GM12878 (cell line): ENCODE measurements around the gene SPTBN1.

Experiments used
- EGR1 ChIP-seq, 2 experiments: IDR thresholded peaks; 1 replicate in 1 of 2; 2 replicates in 1 of 2; pipeline ENCODE4 v1.6.1; 2011 to 2012; ENCODE audit warnings: low read depth in 2 of 2, low read length in 2 of 2, borderline replicate concordance in 1 of 2, mild to moderate bottlenecking in 1 of 2, moderate library complexity in 1 of 2
- ETV6 ChIP-seq, 2 experiments: fragments of 450-650 bp in 1 of 2; IDR thresholded peaks in 1 of 2; conservative IDR thresholded peaks in 1 of 2; 2 replicates each; pipeline ENCODE4 v1.6.1; 2014; ENCODE audit warnings: antibody characterized with exemption in 1 of 2, borderline replicate concordance in 1 of 2, low read depth in 1 of 2, mild to moderate bottlenecking in 1 of 2, moderate library complexity in 1 of 2
- EZH2 ChIP-seq: IDR thresholded peaks from 2 replicates; pipeline ENCODE4 v1.6.1; 2012; ENCODE audit warnings: low read depth, mild to moderate bottlenecking, control low read depth, inconsistent platforms, low read length, borderline replicate concordance; ENCODE audit not compliant: control insufficient read depth
- HCFC1 ChIP-seq: fragments of 150-350 bp; IDR thresholded peaks from 2 replicates; pipeline ENCODE4 v1.6.1; 2014; ENCODE audit warnings: low read length
- HDAC2 ChIP-seq: fragments of 200-600 bp; sonication (generic); IDR thresholded peaks from 2 replicates; pipeline ENCODE4 v1.6.1; 2017
- TF ChIP-seq, protein P1 (sequence below): fragments of 450-650 bp; IDR thresholded peaks from 2 replicates; pipeline ENCODE4 v1.6.1; 2017; ENCODE audit warnings: low read depth, mild to moderate bottlenecking, moderate library complexity
- TF ChIP-seq, protein P2 (sequence below), 3 experiments: IDR thresholded peaks in 2 of 3; conservative IDR thresholded peaks in 1 of 3; 2 replicates each; pipeline ENCODE4 v1.5.1; 2011; ENCODE audit warnings: low read depth in 3 of 3, low read length in 3 of 3, mild to moderate bottlenecking in 3 of 3, control low read depth in 2 of 3, moderate library complexity in 2 of 3, inconsistent platforms in 1 of 3, mixed read lengths in 1 of 3; ENCODE audit not compliant: control insufficient read depth in 2 of 3, insufficient read depth in 1 of 3; ENCODE audit errors: extremely low read depth in 1 of 3
- TF ChIP-seq, protein P3 (sequence below): IDR thresholded peaks from 2 replicates; pipeline ENCODE4 v1.6.1; 2012; ENCODE audit warnings: low read depth, low read length, improper control_type of control experiment

DNA sequence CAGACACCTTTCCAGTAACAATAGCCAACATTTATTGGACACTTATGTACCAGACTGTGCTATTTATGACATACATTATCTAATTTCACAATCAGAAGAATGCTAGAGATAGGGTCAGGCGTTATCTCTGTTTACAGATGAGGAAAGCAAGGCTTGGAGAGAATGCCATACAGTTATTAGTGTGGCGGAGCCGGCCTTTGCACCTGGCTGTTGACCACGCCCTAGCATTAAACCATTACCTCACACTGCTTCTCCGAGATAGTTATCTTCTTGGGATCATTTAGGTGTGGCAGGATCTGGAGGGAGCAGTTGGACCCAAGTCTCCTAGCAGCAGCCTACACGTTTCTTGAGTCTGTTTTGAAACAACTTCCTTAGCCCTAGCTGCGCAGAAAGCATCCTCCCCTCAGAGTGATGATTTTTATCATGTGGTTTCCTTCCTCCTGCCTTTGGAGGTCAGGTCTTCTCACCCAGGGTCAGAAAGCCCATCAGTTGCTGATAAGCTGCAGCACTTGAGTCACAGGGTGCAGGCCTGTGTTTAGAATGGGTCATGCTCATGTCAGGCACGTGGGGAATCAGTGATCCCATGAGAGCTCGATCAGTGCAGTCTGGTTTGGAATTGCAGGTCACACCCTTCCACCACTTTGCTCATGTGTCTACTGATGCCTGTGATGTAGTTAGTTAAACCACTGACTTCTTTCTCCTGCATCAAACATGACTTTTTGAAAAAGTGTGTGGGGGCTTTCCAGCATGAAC is 118.2 kb downstream of the SPTBN1 start:
- TF ChIP-seq HDAC2 (no peak), EZH2 (no peak), ETV6 (conservative IDR thresholded peaks at IDR 0.05 in 1 of 2, IDR thresholded peaks at IDR 0.05 in 1 of 2; ENCODE audit: borderline replicate concordance in 1 of 2, low read depth in 1 of 2) (0 out of 4 replicates have a peak, but pooled peaks of 1 of the 2 experiments have one; percentile 24), EGR1 (IDR thresholded peaks at IDR 0.05; ENCODE audit: borderline replicate concordance in 1 of 2, low read depth in 2 of 2, low read length in 2 of 2) (no peak), HCFC1 (0 out of 2 replicates have a peak, but pooled peaks have one; percentile 21)
- TF ChIP-seq, protein P1, sequence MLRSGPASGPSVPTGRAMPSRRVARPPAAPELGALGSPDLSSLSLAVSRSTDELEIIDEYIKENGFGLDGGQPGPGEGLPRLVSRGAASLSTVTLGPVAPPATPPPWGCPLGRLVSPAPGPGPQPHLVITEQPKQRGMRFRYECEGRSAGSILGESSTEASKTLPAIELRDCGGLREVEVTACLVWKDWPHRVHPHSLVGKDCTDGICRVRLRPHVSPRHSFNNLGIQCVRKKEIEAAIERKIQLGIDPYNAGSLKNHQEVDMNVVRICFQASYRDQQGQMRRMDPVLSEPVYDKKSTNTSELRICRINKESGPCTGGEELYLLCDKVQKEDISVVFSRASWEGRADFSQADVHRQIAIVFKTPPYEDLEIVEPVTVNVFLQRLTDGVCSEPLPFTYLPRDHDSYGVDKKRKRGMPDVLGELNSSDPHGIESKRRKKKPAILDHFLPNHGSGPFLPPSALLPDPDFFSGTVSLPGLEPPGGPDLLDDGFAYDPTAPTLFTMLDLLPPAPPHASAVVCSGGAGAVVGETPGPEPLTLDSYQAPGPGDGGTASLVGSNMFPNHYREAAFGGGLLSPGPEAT, result peak; percentile 87
- TF ChIP-seq, protein P2, sequence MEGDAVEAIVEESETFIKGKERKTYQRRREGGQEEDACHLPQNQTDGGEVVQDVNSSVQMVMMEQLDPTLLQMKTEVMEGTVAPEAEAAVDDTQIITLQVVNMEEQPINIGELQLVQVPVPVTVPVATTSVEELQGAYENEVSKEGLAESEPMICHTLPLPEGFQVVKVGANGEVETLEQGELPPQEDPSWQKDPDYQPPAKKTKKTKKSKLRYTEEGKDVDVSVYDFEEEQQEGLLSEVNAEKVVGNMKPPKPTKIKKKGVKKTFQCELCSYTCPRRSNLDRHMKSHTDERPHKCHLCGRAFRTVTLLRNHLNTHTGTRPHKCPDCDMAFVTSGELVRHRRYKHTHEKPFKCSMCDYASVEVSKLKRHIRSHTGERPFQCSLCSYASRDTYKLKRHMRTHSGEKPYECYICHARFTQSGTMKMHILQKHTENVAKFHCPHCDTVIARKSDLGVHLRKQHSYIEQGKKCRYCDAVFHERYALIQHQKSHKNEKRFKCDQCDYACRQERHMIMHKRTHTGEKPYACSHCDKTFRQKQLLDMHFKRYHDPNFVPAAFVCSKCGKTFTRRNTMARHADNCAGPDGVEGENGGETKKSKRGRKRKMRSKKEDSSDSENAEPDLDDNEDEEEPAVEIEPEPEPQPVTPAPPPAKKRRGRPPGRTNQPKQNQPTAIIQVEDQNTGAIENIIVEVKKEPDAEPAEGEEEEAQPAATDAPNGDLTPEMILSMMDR (IDR thresholded peaks at IDR 0.05 in 2 of 3, conservative IDR thresholded peaks at IDR 0.05 in 1 of 3; ENCODE audit: control insufficient read depth in 2 of 3, extremely low read depth in 1 of 3, insufficient read depth in 1 of 3, low read depth in 3 of 3, low read length in 3 of 3), result no peak
- TF ChIP-seq, protein P3, sequence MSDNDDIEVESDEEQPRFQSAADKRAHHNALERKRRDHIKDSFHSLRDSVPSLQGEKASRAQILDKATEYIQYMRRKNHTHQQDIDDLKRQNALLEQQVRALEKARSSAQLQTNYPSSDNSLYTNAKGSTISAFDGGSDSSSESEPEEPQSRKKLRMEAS, result peak; percentile 82
